K562 (cell line): Measurements from ENCODE around the gene SERPIND1. TPM values are rescaled to one million over a fixed set of nuclear protein-coding genes. Genes with fewer than 3 reads are reported as not detected.

Experiments
- BRCA1 ChIP-seq, 2 experiments: fragments of 450-650 bp in 1 of 2; sonication (generic) in 1 of 2; formaldehyde crosslinking in 1 of 2; IDR thresholded peaks; 2 replicates each; pipeline versions ENCODE4 v1.5.0 to v1.6.1; 2017 to 2020; ENCODE audit warnings: mild to moderate bottlenecking in 1 of 2, missing genetic modification reagents in 1 of 2
- CHCHD3 ChIP-seq: fragments of 250-450 bp; sonication (Bioruptor Pico); IDR thresholded peaks from 2 replicates; pipeline ENCODE4 v2.1.2; 2022; ENCODE audit warnings: mild to moderate bottlenecking
- MGA ChIP-seq: fragments of 450-650 bp; IDR thresholded peaks from 2 replicates; pipeline ENCODE4 v1.6.1; 2016; ENCODE audit warnings: mild to moderate bottlenecking, moderate library complexity
- MYC ChIP-seq, 2 experiments: fragments of 250-450 bp in 1 of 2; sonication (Bioruptor Pico) in 1 of 2; IDR thresholded peaks; 2 replicates each; pipeline versions ENCODE4 v1.5.1 to v1.6.1; 2012 to 2021; ENCODE audit warnings: low read depth in 2 of 2, borderline replicate concordance in 1 of 2, improper control_type of control experiment in 1 of 2, low read length in 1 of 2, mild to moderate bottlenecking in 1 of 2, moderate library complexity in 1 of 2
- PHB ChIP-seq: fragments of 250-450 bp; sonication (Bioruptor Pico); IDR thresholded peaks from 2 replicates; pipeline ENCODE4 v1.5.0; 2021
- SETDB1 ChIP-seq: IDR thresholded peaks from one replicate; pipeline ENCODE4 v1.6.1; 2012; ENCODE audit warnings: low read length, control low read depth, inconsistent platforms
- TRIM25 ChIP-seq: fragments of 450-650 bp; IDR thresholded peaks from 2 replicates; pipeline ENCODE4 v1.7.0; 2016; ENCODE audit warnings: borderline replicate concordance
- polyA plus RNA-seq, 8 experiments: library from polyadenylated mRNA; depleted of rRNA in 4 of 8; stranded (reverse) in 5 of 8; unstranded in 3 of 8; fragments of >200 nt; fragmentation: Nextera tagmentation in 2 of 8; fragmentation: Illumina TruSeq in 1 of 8; extraction: Ambion mirVana in 2 of 8; extraction: Trizol in 1 of 8; gene quantifications; 2 replicates each; pipeline versions ENCODE4 v1.2.1 to v1.2.3, GENCODE V29; 2011 to 2014; ENCODE audit warnings: inconsistent platforms in 1 of 8, missing spikeins in 1 of 8
- total RNA-seq, 7 experiments: library from RNA; depleted of rRNA in 6 of 7; stranded (reverse); fragments of >200 nt in 6 of 7; fragmentation: Illumina TruSeq in 2 of 7; extraction: Trizol in 2 of 7; gene quantifications; 2 replicates each; pipeline versions ENCODE4 v1.2.1 to v1.2.3, GENCODE V29; 2011 to 2021; ENCODE audit warnings: low replicate concordance in 1 of 7
- TF ChIP-seq, protein P1 (sequence below): fragments of 450-650 bp; IDR thresholded peaks from 2 replicates; pipeline ENCODE4 v1.6.1; 2016; ENCODE audit warnings: borderline replicate concordance
- TF ChIP-seq, protein P2 (sequence below): fragments of 250-450 bp; sonication (Bioruptor Pico); IDR thresholded peaks from 2 replicates; pipeline ENCODE4 v1.5.0; 2020; ENCODE audit warnings: mild to moderate bottlenecking

The SERPIND1 gene
- total and polyA plus RNA-seq, 9 of the 15 experiments (the other 6 are each of a cell fraction or from before 2014, with no cell fraction given) = 0.04 to 0.11 (median 0.09) TPM; not detected in 6

GRCh38 chr22:20728523-20729190 lies 45.3 kb upstream of the SERPIND1 start (continued):
- TF ChIP-seq MGA = no peak
- no peak for TF ChIP-seq TRIM25
- 0 out of 2 replicates have a peak, but pooled peaks have one; percentile 53 for TF ChIP-seq CHCHD3
- peak; percentile 64 for TF ChIP-seq SETDB1
- TF ChIP-seq, protein P1, sequence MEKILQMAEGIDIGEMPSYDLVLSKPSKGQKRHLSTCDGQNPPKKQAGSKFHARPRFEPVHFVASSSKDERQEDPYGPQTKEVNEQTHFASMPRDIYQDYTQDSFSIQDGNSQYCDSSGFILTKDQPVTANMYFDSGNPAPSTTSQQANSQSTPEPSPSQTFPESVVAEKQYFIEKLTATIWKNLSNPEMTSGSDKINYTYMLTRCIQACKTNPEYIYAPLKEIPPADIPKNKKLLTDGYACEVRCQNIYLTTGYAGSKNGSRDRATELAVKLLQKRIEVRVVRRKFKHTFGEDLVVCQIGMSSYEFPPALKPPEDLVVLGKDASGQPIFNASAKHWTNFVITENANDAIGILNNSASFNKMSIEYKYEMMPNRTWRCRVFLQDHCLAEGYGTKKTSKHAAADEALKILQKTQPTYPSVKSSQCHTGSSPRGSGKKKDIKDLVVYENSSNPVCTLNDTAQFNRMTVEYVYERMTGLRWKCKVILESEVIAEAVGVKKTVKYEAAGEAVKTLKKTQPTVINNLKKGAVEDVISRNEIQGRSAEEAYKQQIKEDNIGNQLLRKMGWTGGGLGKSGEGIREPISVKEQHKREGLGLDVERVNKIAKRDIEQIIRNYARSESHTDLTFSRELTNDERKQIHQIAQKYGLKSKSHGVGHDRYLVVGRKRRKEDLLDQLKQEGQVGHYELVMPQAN = no peak
- no peak for TF ChIP-seq BRCA1 (IDR thresholded peaks at IDR 0.05)
- 0 out of 2 replicates have a peak, but pooled peaks have one; percentile 69 for TF ChIP-seq BRCA1 (CRISPR knock-in tag; IDR thresholded peaks at IDR 0.05)
- no peak for TF ChIP-seq MYC (IDR thresholded peaks at IDR 0.05; ENCODE audit: low read depth, low read length)
- no peak for TF ChIP-seq MYC (CRISPR knock-in tag; IDR thresholded peaks at IDR 0.05; ENCODE audit: borderline replicate concordance, low read depth)
- TF ChIP-seq PHB (CRISPR knock-in tag) = peak; percentile 38; the same call in 1 of the 2 replicates
- TF ChIP-seq, protein P2, sequence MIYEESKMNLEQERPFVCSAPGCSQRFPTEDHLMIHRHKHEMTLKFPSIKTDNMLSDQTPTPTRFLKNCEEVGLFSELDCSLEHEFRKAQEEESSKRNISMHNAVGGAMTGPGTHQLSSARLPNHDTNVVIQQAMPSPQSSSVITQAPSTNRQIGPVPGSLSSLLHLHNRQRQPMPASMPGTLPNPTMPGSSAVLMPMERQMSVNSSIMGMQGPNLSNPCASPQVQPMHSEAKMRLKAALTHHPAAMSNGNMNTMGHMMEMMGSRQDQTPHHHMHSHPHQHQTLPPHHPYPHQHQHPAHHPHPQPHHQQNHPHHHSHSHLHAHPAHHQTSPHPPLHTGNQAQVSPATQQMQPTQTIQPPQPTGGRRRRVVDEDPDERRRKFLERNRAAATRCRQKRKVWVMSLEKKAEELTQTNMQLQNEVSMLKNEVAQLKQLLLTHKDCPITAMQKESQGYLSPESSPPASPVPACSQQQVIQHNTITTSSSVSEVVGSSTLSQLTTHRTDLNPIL (CRISPR knock-in tag) = no peak
